Left ventricle myocardium inferior (tissue), 1 donor: ENCODE measurements around the gene LRRC63. TPM values are rescaled to one million over a fixed set of nuclear protein-coding genes. Genes with fewer than 3 reads are reported as not detected.

Source experiments
- DNase-seq: peaks from one replicate; pipeline ENCODE4 v3.0.0-alpha.2; 2020
- H3K27ac ChIP-seq: fragments of 200-600 bp; replicated peaks from 2 replicates; pipeline ENCODE4 v1.8.0; 2021
- H3K27me3 ChIP-seq: fragments of 200-600 bp; 2 replicates; pipeline ENCODE4 v1.8.0; 2021; ENCODE audit warnings: low read depth
- H3K36me3 ChIP-seq: fragments of 200-600 bp; 2 replicates; pipeline ENCODE4 v1.8.0; 2021
- H3K4me1 ChIP-seq: fragments of 200-600 bp; 2 replicates; pipeline ENCODE4 v1.8.0; 2021
- H3K4me3 ChIP-seq: fragments of 200-600 bp; 2 replicates; pipeline ENCODE4 v1.8.0; 2021; ENCODE audit warnings: mild to moderate bottlenecking, moderate library complexity
- H3K9me3 ChIP-seq: fragments of 200-600 bp; replicated peaks from 2 replicates; pipeline ENCODE4 v1.8.0; 2021
- CTCF ChIP-seq: fragments of 200-600 bp; IDR thresholded peaks from 2 replicates; pipeline ENCODE4 v1.8.0; 2021; ENCODE audit warnings: antibody characterized with exemption, mild to moderate bottlenecking, borderline replicate concordance
- intact Hi-C: fragments of 100-400 bp; cut with micrococcal nuclease; formaldehyde crosslinking; loops from one replicate; pipeline ENCODE4 v1.11.0; 2022
- total RNA-seq: library from RNA; stranded (reverse); fragmentation: NEBNext Ultra II Directional; extraction: Animal tissue kit (Norgen Biotek cat#: 25700); gene quantifications from one replicate; pipeline ENCODE4 v1.2.1, GENCODE V29; 2021
- donor health status: DM: no; HTN: yes; CAD: no; lungs with severe emphysema.

The LRRC63 gene
- total RNA-seq, 1 donor from 2014 or later = not detected

GRCh38 chr13:46286972-46287371 lies 75.2 kb downstream of the LRRC63 start:
- Histone ChIP-seq H3K27ac (no peak overlapping the region), H3K4me1 (no peaks in the 10 kb centered on the region), H3K4me3 (no peak overlapping the region), H3K36me3 (no peaks in the 10 kb centered on the region), H3K27me3 (peaks cover 15% of the 10 kb centered on the region), H3K9me3 (no peaks in the 10 kb centered on the region)
- no peak for TF ChIP-seq CTCF
- no peak for DNase-seq
- intact Hi-C loops = no loop called here

GRCh38 chr13:46288570-46289259 lies 77.0 kb downstream of the LRRC63 start:
- DNase-seq = no peak
- Histone ChIP-seq H3K36me3 (no peaks in the 10 kb centered on the region), H3K9me3 (no peaks in the 10 kb centered on the region), H3K4me1 (no peaks in the 10 kb centered on the region), H3K27ac (no peak overlapping the region), H3K27me3 (peaks cover 26% of the 10 kb centered on the region), H3K4me3 (no peak overlapping the region)
- TF ChIP-seq CTCF = peak; percentile 42
- intact Hi-C loops = no loop called here

GRCh38 chr13:46289260-46289955 lies 77.7 kb downstream of the LRRC63 start:
- Histone ChIP-seq H3K27me3 (peaks cover 26% of the 10 kb centered on the region), H3K4me1 (no peaks in the 10 kb centered on the region), H3K36me3 (no peaks in the 10 kb centered on the region), H3K27ac (no peak overlapping the region), H3K4me3 (no peak overlapping the region), H3K9me3 (no peaks in the 10 kb centered on the region)
- intact Hi-C loops = no loop called here
- DNase-seq = no peak
- TF ChIP-seq CTCF = no peak

GRCh38 chr13:46290434-46290833 lies 78.7 kb downstream of the LRRC63 start:
- no peak overlapping the region for H3K4me3 ChIP-seq
- H3K9me3 ChIP-seq = no peaks in the 10 kb centered on the region
- no peak for TF ChIP-seq CTCF
- no peak for DNase-seq
- H3K27ac ChIP-seq = no peak overlapping the region
- intact Hi-C loops = no loop called here
- no peaks in the 10 kb centered on the region for H3K4me1 ChIP-seq
- no peaks in the 10 kb centered on the region for H3K36me3 ChIP-seq
- peaks cover 26% of the 10 kb centered on the region for H3K27me3 ChIP-seq

GRCh38 chr13:46293436-46293835 lies 81.7 kb downstream of the LRRC63 start:
- no peak for DNase-seq
- TF ChIP-seq CTCF = no peak
- H3K27ac ChIP-seq = no peak overlapping the region
- no peak overlapping the region for H3K4me3 ChIP-seq
- intact Hi-C loops = no loop called here
- no peaks in the 10 kb centered on the region for H3K36me3 ChIP-seq
- H3K9me3 ChIP-seq = no peaks in the 10 kb centered on the region
- peaks cover 6% of the 10 kb centered on the region for H3K4me1 ChIP-seq
- H3K27me3 ChIP-seq = peaks cover 20% of the 10 kb centered on the region
